Activated naive CD8-positive, alpha-beta T cell treated with anti-CD3 and anti-CD28 coated beads, Interleukin-2, amount 10 ng/mL, durations not matched to agents 7 days and 5 days (primary cell): ENCODE results near the gene DDX41. TPM values are rescaled to one million over a fixed set of nuclear protein-coding genes. Genes with fewer than 3 reads are reported as not detected.

ENCODE experiments used
- ATAC-seq: fragments of 150-1000 bp; cut with Tn5 transposase; one replicate; pipeline ENCODE4 v1.10.0; 2021; ENCODE audit warnings: low read depth, moderate library complexity
- POLR2A ChIA-PET: fragments of 350-600 bp; sonication (Branson Sonifier 250); formaldehyde crosslinking; loops from one replicate; lab custom pipeline; 2021; ENCODE audit warnings: antibody characterized with exemption; lab: Charles Lee
- DNase-seq: peaks from one replicate; pipeline ENCODE4 v3.0.0; 2021
- H3K27ac Mint-ChIP-seq: one replicate; pipeline ENCODE4 v1.8.0; 2022; ENCODE audit warnings: mild to moderate bottlenecking, mixed read lengths
- H3K27me3 Mint-ChIP-seq: one replicate; pipeline ENCODE4 v1.8.0; 2022; ENCODE audit warnings: mild to moderate bottlenecking, moderate library complexity, mixed read lengths
- H3K36me3 Mint-ChIP-seq: one replicate; pipeline ENCODE4 v1.8.0; 2021; ENCODE audit warnings: mild to moderate bottlenecking, mixed read lengths
- H3K4me1 Mint-ChIP-seq: one replicate; pipeline ENCODE4 v1.8.0; 2021; ENCODE audit warnings: mixed read lengths
- H3K4me3 Mint-ChIP-seq: one replicate; pipeline ENCODE4 v1.8.0; 2022; ENCODE audit warnings: mild to moderate bottlenecking, moderate library complexity, mixed read lengths
- H3K9me3 Mint-ChIP-seq: one replicate; pipeline ENCODE4 v1.8.0; 2021; ENCODE audit warnings: mixed read lengths
- total RNA-seq, 2 experiments: library from RNA; stranded (reverse); gene quantifications; one replicate each; pipeline ENCODE4 v1.2.3, GENCODE V29; 2021

The DDX41 gene
- total RNA-seq, 2 experiments from 2014 or later = 132 to 135 TPM

- H3K27ac Mint-ChIP-seq = peak overlapping the region; percentile 61
These were observed 13.9 kb upstream of the DDX41 start for GRCh38 chr5:177530638-177531037.

GRCh38 chr5:177529247-177530203 lies 12.8 kb upstream of the DDX41 start:
- peaks cover 2% of the 10 kb centered on the region for H3K4me1 Mint-ChIP-seq
- H3K27me3 Mint-ChIP-seq = no peaks in the 10 kb centered on the region
- H3K9me3 Mint-ChIP-seq = no peaks in the 10 kb centered on the region
- ATAC-seq (no peak), DNase-seq (no peak)
- POLR2A ChIA-PET = no interaction called here
- peaks cover 7% of the 10 kb centered on the region for H3K36me3 Mint-ChIP-seq
- peak overlapping the region; percentile 54 for H3K27ac Mint-ChIP-seq
- no peak overlapping the region for H3K4me3 Mint-ChIP-seq

More at GRCh38 chr5:177530638-177531037, 13.9 kb upstream of the DDX41 start:
- Mint-ChIP-seq H3K27me3 (no peaks in the 10 kb centered on the region), H3K9me3 (no peaks in the 10 kb centered on the region), H3K4me1 (peaks cover 2% of the 10 kb centered on the region), H3K36me3 (peaks cover 11% of the 10 kb centered on the region), H3K4me3 (no peak overlapping the region)
- DNase-seq = no peak
- ATAC-seq = no peak
- POLR2A ChIA-PET = interaction anchor here (0.8 kb wide), 1 partner anchor 102 kb away, joined by 3 read pairs; no protein-coding TSS in a partner anchor

GRCh38 chr5:177528631-177529030 lies 11.9 kb upstream of the DDX41 start:
- H3K4me1 Mint-ChIP-seq = peaks cover 2% of the 10 kb centered on the region
- H3K27ac Mint-ChIP-seq = no peak overlapping the region
- POLR2A ChIA-PET = no interaction called here
- peaks cover 4% of the 10 kb centered on the region for H3K36me3 Mint-ChIP-seq
- H3K4me3 Mint-ChIP-seq = no peak overlapping the region
- DNase-seq = no peak
- no peaks in the 10 kb centered on the region for H3K9me3 Mint-ChIP-seq
- ATAC-seq = no peak
- H3K27me3 Mint-ChIP-seq = no peaks in the 10 kb centered on the region

- peaks cover 2% of the 10 kb centered on the region for H3K4me1 Mint-ChIP-seq
- no peak overlapping the region for H3K27ac Mint-ChIP-seq
- H3K9me3 Mint-ChIP-seq = no peaks in the 10 kb centered on the region
- no peak overlapping the region for H3K4me3 Mint-ChIP-seq
- DNase-seq (no peak), ATAC-seq (no peak)
- H3K36me3 Mint-ChIP-seq = peaks cover 4% of the 10 kb centered on the region
- POLR2A ChIA-PET = no interaction called here
- H3K27me3 Mint-ChIP-seq = no peaks in the 10 kb centered on the region
These were observed 10.8 kb upstream of the DDX41 start for GRCh38 chr5:177527595-177527994.

- POLR2A ChIA-PET = no interaction called here
- no peak for DNase-seq
- peaks cover 2% of the 10 kb centered on the region for H3K4me1 Mint-ChIP-seq
- H3K9me3 Mint-ChIP-seq = no peaks in the 10 kb centered on the region
- no peaks in the 10 kb centered on the region for H3K27me3 Mint-ChIP-seq
- no peak overlapping the region for H3K27ac Mint-ChIP-seq
- H3K36me3 Mint-ChIP-seq = peaks cover 4% of the 10 kb centered on the region
- no peak for ATAC-seq
- no peak overlapping the region for H3K4me3 Mint-ChIP-seq
These were observed 10.0 kb upstream of the DDX41 start for GRCh38 chr5:177526791-177527190.

- H3K9me3 Mint-ChIP-seq = no peaks in the 10 kb centered on the region
- no peak for ATAC-seq
These were observed 9.4 kb upstream of the DDX41 start for GRCh38 chr5:177526191-177526590.

GRCh38 chr5:177524941-177525655 lies 8.3 kb upstream of the DDX41 start:
- Mint-ChIP-seq H3K27me3 (no peaks in the 10 kb centered on the region), H3K27ac (no peak overlapping the region), H3K36me3 (peaks cover 9% of the 10 kb centered on the region), H3K9me3 (no peaks in the 10 kb centered on the region), H3K4me1 (peaks cover 11% of the 10 kb centered on the region), H3K4me3 (no peak overlapping the region)
- POLR2A ChIA-PET = no interaction called here
- ATAC-seq = no peak
- no peak for DNase-seq

More at GRCh38 chr5:177526191-177526590, 9.4 kb upstream of the DDX41 start:
- H3K4me1 Mint-ChIP-seq = peaks cover 8% of the 10 kb centered on the region
- H3K36me3 Mint-ChIP-seq = peaks cover 4% of the 10 kb centered on the region
- POLR2A ChIA-PET = no interaction called here
- H3K4me3 Mint-ChIP-seq = no peak overlapping the region
- H3K27me3 Mint-ChIP-seq = no peaks in the 10 kb centered on the region
- H3K27ac Mint-ChIP-seq = no peak overlapping the region
- DNase-seq = peak; percentile 12

GRCh38 chr5:177524539-177524900 lies 7.8 kb upstream of the DDX41 start:
- DNase-seq = no peak
- Mint-ChIP-seq H3K9me3 (no peaks in the 10 kb centered on the region), H3K27me3 (no peaks in the 10 kb centered on the region), H3K36me3 (peaks cover 14% of the 10 kb centered on the region), H3K27ac (no peak overlapping the region), H3K4me1 (peaks cover 13% of the 10 kb centered on the region), H3K4me3 (no peak overlapping the region)
- ATAC-seq = no peak
- POLR2A ChIA-PET = no interaction called here

GRCh38 chr5:177523711-177524538 lies 7.2 kb upstream of the DDX41 start:
- Mint-ChIP-seq H3K27ac (no peak overlapping the region), H3K36me3 (peaks cover 9% of the 10 kb centered on the region), H3K27me3 (no peaks in the 10 kb centered on the region), H3K4me1 (peaks cover 15% of the 10 kb centered on the region), H3K4me3 (no peak overlapping the region), H3K9me3 (no peaks in the 10 kb centered on the region)
- POLR2A ChIA-PET = no interaction called here
- ATAC-seq = no peak
- DNase-seq = no peak

GRCh38 chr5:177520916-177521513 lies 4.3 kb upstream of the DDX41 start:
- no peak overlapping the region for H3K4me3 Mint-ChIP-seq
- POLR2A ChIA-PET = no interaction called here
- peaks cover 23% of the 10 kb centered on the region for H3K4me1 Mint-ChIP-seq
- H3K27me3 Mint-ChIP-seq = no peaks in the 10 kb centered on the region
- H3K27ac Mint-ChIP-seq = peak overlapping the region; percentile 81
- no peak for ATAC-seq
- H3K9me3 Mint-ChIP-seq = no peaks in the 10 kb centered on the region
- H3K36me3 Mint-ChIP-seq = peaks cover 18% of the 10 kb centered on the region
- no peak for DNase-seq

GRCh38 chr5:177520271-177520670 lies 3.5 kb upstream of the DDX41 start:
- no peak for ATAC-seq
- POLR2A ChIA-PET = interaction anchor here (0.6 kb wide), 1 partner anchor 204 kb away, joined by 3 read pairs; no protein-coding TSS in a partner anchor
- H3K27ac Mint-ChIP-seq = peak overlapping the region; percentile 81
- peaks cover 25% of the 10 kb centered on the region for H3K36me3 Mint-ChIP-seq
- H3K4me3 Mint-ChIP-seq = no peak overlapping the region
- no peaks in the 10 kb centered on the region for H3K27me3 Mint-ChIP-seq
- no peaks in the 10 kb centered on the region for H3K9me3 Mint-ChIP-seq
- peaks cover 30% of the 10 kb centered on the region for H3K4me1 Mint-ChIP-seq
- no peak for DNase-seq

- H3K4me1 Mint-ChIP-seq = peaks cover 35% of the 10 kb centered on the region
- H3K36me3 Mint-ChIP-seq = peaks cover 28% of the 10 kb centered on the region
- ATAC-seq (no peak), DNase-seq (no peak)
- no peaks in the 10 kb centered on the region for H3K9me3 Mint-ChIP-seq
- POLR2A ChIA-PET = interaction anchor here (0.6 to 1.2 kb wide), 3 partner anchors 21 to 204 kb away, joined by 3 to 4 read pairs (median 3); no protein-coding TSS in a partner anchor
- peak overlapping the region; percentile 45 for H3K27ac Mint-ChIP-seq
- no peak overlapping the region for H3K4me3 Mint-ChIP-seq
- no peaks in the 10 kb centered on the region for H3K27me3 Mint-ChIP-seq
These were observed 2.9 kb upstream of the DDX41 start for GRCh38 chr5:177519463-177520235.
